Keratinocyte (primary cell): ENCODE data around the gene TTBK1. TPM values are rescaled to one million over a fixed set of nuclear protein-coding genes. Genes with fewer than 3 reads are reported as not detected.

Source experiments
- DNase-seq: peaks from one replicate; pipeline ENCODE4 v3.0.0-alpha.2; 2011; ENCODE audit warnings: low read depth, missing footprints, low spot score
- FAIRE-seq: peaks from 2 replicates; lab custom pipeline; 2011; peaks lifted over from hg19 to GRCh38; lab: Jason Lieb, UNC
- H2AFZ ChIP-seq: 2 replicates; pipeline ENCODE4 v1.6.0; 2012; ENCODE audit warnings: low read length, control low read depth, inconsistent platforms; ENCODE audit not compliant: control insufficient read depth
- H3K27ac ChIP-seq: 2 replicates; pipeline ENCODE4 v1.5.1; 2011; ENCODE audit warnings: low read length; ENCODE audit not compliant: control insufficient read depth, insufficient read depth
- H3K27me3 ChIP-seq: 3 replicates; pipeline ENCODE4 v1.6.0; 2011; ENCODE audit warnings: low read length; ENCODE audit not compliant: control insufficient read depth, insufficient read depth; ENCODE audit errors: extremely low read depth
- H3K36me3 ChIP-seq, 2 experiments: 2 replicates in 1 of 2; 3 replicates in 1 of 2; pipeline ENCODE4 v1.5.1; 2011; ENCODE audit warnings: low read length in 2 of 2, mild to moderate bottlenecking in 1 of 2; ENCODE audit not compliant: control insufficient read depth in 2 of 2, insufficient read depth in 2 of 2; ENCODE audit errors: extremely low read depth in 1 of 2
- H3K4me1 ChIP-seq: 3 replicates; pipeline ENCODE4 v1.5.1; 2011; ENCODE audit warnings: low read length; ENCODE audit not compliant: control insufficient read depth, insufficient read depth; ENCODE audit errors: extremely low read depth
- H3K4me2 ChIP-seq: 3 replicates; pipeline ENCODE4 v1.6.0; 2011; ENCODE audit warnings: low read depth, low read length; ENCODE audit not compliant: control insufficient read depth, insufficient read depth; ENCODE audit errors: extremely low read depth
- H3K4me3 ChIP-seq, 3 experiments: fragments of 200-600 bp in 1 of 3; sonication (generic) in 1 of 3; 2 replicates in 2 of 3; 3 replicates in 1 of 3; pipeline ENCODE4 v1.5.1; 2011 to 2016; ENCODE audit warnings: low read length in 3 of 3, mild to moderate bottlenecking in 3 of 3, control low read depth in 2 of 3, inconsistent platforms in 1 of 3, low read depth in 1 of 3, mixed read lengths in 1 of 3, mixed run types in 1 of 3, moderate library complexity in 1 of 3; ENCODE audit not compliant: control insufficient read depth in 2 of 3, insufficient read depth in 2 of 3; ENCODE audit errors: extremely low read depth in 1 of 3
- H3K79me2 ChIP-seq: 2 replicates; pipeline ENCODE4 v1.6.0; 2012; ENCODE audit warnings: low read length; ENCODE audit not compliant: control insufficient read depth, insufficient read depth
- H3K9ac ChIP-seq: 3 replicates; pipeline ENCODE4 v1.6.0; 2011; ENCODE audit warnings: low read length; ENCODE audit not compliant: control insufficient read depth, insufficient read depth; ENCODE audit errors: extremely low read depth
- H3K9me1 ChIP-seq: 3 replicates; pipeline ENCODE4 v1.6.0; 2011; ENCODE audit warnings: low read length; ENCODE audit not compliant: control insufficient read depth, insufficient read depth; ENCODE audit errors: extremely low read depth
- H3K9me3 ChIP-seq: 2 replicates; pipeline ENCODE4 v1.5.1; 2012; ENCODE audit warnings: low read depth, low read length; ENCODE audit not compliant: control insufficient read depth
- H4K20me1 ChIP-seq: 3 replicates; pipeline ENCODE4 v1.6.0; 2011; ENCODE audit warnings: low read length; ENCODE audit not compliant: control insufficient read depth, insufficient read depth; ENCODE audit errors: extremely low read depth
- EZH2 ChIP-seq: IDR thresholded peaks from one replicate; pipeline ENCODE4 v1.6.1; 2012; ENCODE audit warnings: inconsistent platforms, mild to moderate bottlenecking, low read length, moderate library complexity
- dilution Hi-C: fragments of 300-500 bp; cut with MboI; formaldehyde crosslinking; loops from one replicate; pipeline ENCODE4 v1.7.0; 2020; ENCODE audit warnings: low sequenced_read_pairs; ENCODE audit not compliant: extremely low pct_ligation_motif_present
- polyA plus RNA-seq, 5 experiments: library from polyadenylated mRNA; depleted of rRNA in 3 of 5; stranded (reverse) in 3 of 5; stranded (forward) in 1 of 5; unstranded in 1 of 5; fragments of >200 nt; gene quantifications; 1 replicate in 1 of 5; 2 replicates in 3 of 5; 3 replicates in 1 of 5; pipeline versions ENCODE4 v1.2.1 to v1.2.3, GENCODE V29; 2011 to 2012; ENCODE audit warnings: missing spikeins in 2 of 5, low read depth in 1 of 5, low replicate concordance in 1 of 5
- TF ChIP-seq, protein P1 (sequence below), 3 experiments: IDR thresholded peaks in 1 of 3; conservative IDR thresholded peaks in 1 of 3; optimal IDR thresholded peaks in 1 of 3; 2 replicates in 2 of 3; 3 replicates in 1 of 3; pipeline versions ENCODE3 to v1.5.1; 2011; ENCODE audit warnings: low read length in 3 of 3, mild to moderate bottlenecking in 3 of 3, moderate library complexity in 2 of 3, control low read depth in 1 of 3, inconsistent platforms in 1 of 3; ENCODE audit not compliant: insufficient read depth in 2 of 3; ENCODE audit errors: extremely low read depth in 1 of 3

Gene TTBK1
- polyA plus RNA-seq, 1 donor (not counting 4 experiments of a cell fraction or from before 2014, with no cell fraction given), result not detected

GRCh38 chr6:43310624-43311023, 67.3 kb downstream of the TTBK1 start:
- H3K4me3 ChIP-seq, result no peak overlapping the region
- H3K79me2 ChIP-seq, result no peaks in the 10 kb centered on the region
- H2AFZ ChIP-seq, result no peak overlapping the region
- H3K4me2 ChIP-seq, result no peak overlapping the region
- H4K20me1 ChIP-seq, result no peaks in the 10 kb centered on the region
- TF ChIP-seq EZH2, result no peak
- TF ChIP-seq, protein P1, sequence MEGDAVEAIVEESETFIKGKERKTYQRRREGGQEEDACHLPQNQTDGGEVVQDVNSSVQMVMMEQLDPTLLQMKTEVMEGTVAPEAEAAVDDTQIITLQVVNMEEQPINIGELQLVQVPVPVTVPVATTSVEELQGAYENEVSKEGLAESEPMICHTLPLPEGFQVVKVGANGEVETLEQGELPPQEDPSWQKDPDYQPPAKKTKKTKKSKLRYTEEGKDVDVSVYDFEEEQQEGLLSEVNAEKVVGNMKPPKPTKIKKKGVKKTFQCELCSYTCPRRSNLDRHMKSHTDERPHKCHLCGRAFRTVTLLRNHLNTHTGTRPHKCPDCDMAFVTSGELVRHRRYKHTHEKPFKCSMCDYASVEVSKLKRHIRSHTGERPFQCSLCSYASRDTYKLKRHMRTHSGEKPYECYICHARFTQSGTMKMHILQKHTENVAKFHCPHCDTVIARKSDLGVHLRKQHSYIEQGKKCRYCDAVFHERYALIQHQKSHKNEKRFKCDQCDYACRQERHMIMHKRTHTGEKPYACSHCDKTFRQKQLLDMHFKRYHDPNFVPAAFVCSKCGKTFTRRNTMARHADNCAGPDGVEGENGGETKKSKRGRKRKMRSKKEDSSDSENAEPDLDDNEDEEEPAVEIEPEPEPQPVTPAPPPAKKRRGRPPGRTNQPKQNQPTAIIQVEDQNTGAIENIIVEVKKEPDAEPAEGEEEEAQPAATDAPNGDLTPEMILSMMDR (optimal IDR thresholded peaks at IDR 0.05 in 1 of 3, IDR thresholded peaks at IDR 0.05 in 1 of 3, conservative IDR thresholded peaks at IDR 0.05 in 1 of 3; ENCODE audit: extremely low read depth in 1 of 3, insufficient read depth in 2 of 3, low read length in 3 of 3), result no peak
- no peak overlapping the region for H3K9ac ChIP-seq
- no peaks in the 10 kb centered on the region for H3K9me3 ChIP-seq
- DNase-seq, result no peak
- peaks cover 7% of the 10 kb centered on the region for H3K4me1 ChIP-seq
- H3K27ac ChIP-seq, result no peak overlapping the region
- no peaks in the 10 kb centered on the region for H3K9me1 ChIP-seq
- no peaks in the 10 kb centered on the region for H3K36me3 ChIP-seq
- no peaks in the 10 kb centered on the region for H3K27me3 ChIP-seq
- dilution Hi-C loops, result no loop called here
- FAIRE-seq, result no peak

DNA sequence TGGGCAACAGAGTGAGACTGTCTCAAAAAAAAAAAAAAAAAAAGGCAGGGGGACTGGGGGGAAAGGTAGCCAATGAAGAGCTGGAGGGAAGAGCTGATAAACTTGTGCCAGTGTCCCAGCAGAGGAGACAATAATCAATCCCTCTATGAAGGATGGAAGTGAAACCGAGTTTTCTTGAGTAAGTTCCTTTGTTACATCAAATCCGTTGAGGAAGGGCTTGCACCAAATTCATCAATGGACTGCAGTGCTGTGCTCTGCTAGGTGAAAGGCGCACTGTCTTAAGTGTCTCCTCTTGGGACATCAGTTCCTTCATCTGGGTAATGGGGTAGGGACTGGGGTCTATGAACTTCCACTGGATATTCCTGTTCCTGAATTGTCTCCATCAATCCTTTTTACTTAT, 68.4 kb downstream of the TTBK1 start:
- dilution Hi-C loops, result no loop called here
- FAIRE-seq, result no peak
- H3K9me3 ChIP-seq, result no peaks in the 10 kb centered on the region
- no peaks in the 10 kb centered on the region for H3K36me3 ChIP-seq
- no peaks in the 10 kb centered on the region for H3K9me1 ChIP-seq
- H3K4me1 ChIP-seq, result peaks cover 7% of the 10 kb centered on the region
- no peak overlapping the region for H3K9ac ChIP-seq
- no peak overlapping the region for H2AFZ ChIP-seq
- H3K4me2 ChIP-seq, result no peak overlapping the region
- H3K4me3 ChIP-seq, result no peak overlapping the region
- H3K27ac ChIP-seq, result no peak overlapping the region
- no peaks in the 10 kb centered on the region for H3K27me3 ChIP-seq
- no peak for TF ChIP-seq EZH2
- TF ChIP-seq, protein P1 (optimal IDR thresholded peaks at IDR 0.05 in 1 of 3, IDR thresholded peaks at IDR 0.05 in 1 of 3, conservative IDR thresholded peaks at IDR 0.05 in 1 of 3; ENCODE audit: extremely low read depth in 1 of 3, insufficient read depth in 2 of 3, low read length in 3 of 3), result no peak
- no peaks in the 10 kb centered on the region for H4K20me1 ChIP-seq
- no peaks in the 10 kb centered on the region for H3K79me2 ChIP-seq
- DNase-seq, result no peak
